ENCODE data around the gene RFX2. TPM values are rescaled to one million over a fixed set of nuclear protein-coding genes. Genes with fewer than 3 reads are reported as not detected.
A peak's percentile ranks its signal among the peaks of the same experiment; 100 is the strongest.

RFX2 gene
- total RNA-seq, 1 experiment from 2014 or later = 3.7 TPM

GRCh38 chr19:5968431-5969373 is 141.6 kb downstream of the RFX2 start:
- Histone ChIP-seq H3K79me2 (ENCODE audit: insufficient read depth, low read length) (peaks cover 49% of the 10 kb centered on the region; the same call in 1 of the 2 replicates), H3K4ac (ENCODE audit: low read depth, low read length) (no peak overlapping the region), H3K4me2 (ENCODE audit: insufficient read depth, insufficient read length, low read length) (no peak overlapping the region), H3K9ac (ENCODE audit: extremely low read depth, insufficient read length, low read length) (no peak overlapping the region), H3K14ac (ENCODE audit: insufficient read depth, low read length) (peak overlapping the region; percentile 54; the same call in 1 of the 2 replicates), H3K4me1 (ENCODE audit: insufficient read depth, low read length) (no peaks in the 10 kb centered on the region; the same call in 1 of the 2 replicates), H3T11ph (ENCODE audit: low read length) (no peak overlapping the region), H4K20me1 (ENCODE audit: control insufficient read depth, insufficient read depth, insufficient read length) (peaks cover 5% of the 10 kb centered on the region), H3K27ac (ENCODE audit: insufficient read length, low read depth, low read length) (peak overlapping the region; percentile 30), H3K56ac (ENCODE audit: insufficient read length, low read depth, low read length) (no peak overlapping the region), H3K23me2 (ENCODE audit: insufficient read length, low read depth, low read length, poor library complexity, severe bottlenecking) (no peaks in the 10 kb centered on the region), H3K79me1 (ENCODE audit: insufficient read depth, low read depth, low read length, poor library complexity, severe bottlenecking) (peaks cover 21% of the 10 kb centered on the region), H3K18ac (ENCODE audit: insufficient read length, low read depth, low read length) (peak overlapping the region; percentile 9), H3K27me3 (ENCODE audit: insufficient read depth, low read length) (no peaks in the 10 kb centered on the region), H4K5ac (ENCODE audit: insufficient read length, low read depth, low read length) (no peak overlapping the region), H2AFZ (ENCODE audit: low read length) (no peak overlapping the region), H4K91ac (ENCODE audit: insufficient read length, low read depth, low read length) (peak overlapping the region; percentile 65), H2BK20ac (ENCODE audit: low read depth, low read length, poor library complexity, severe bottlenecking) (no peak overlapping the region), H4K8ac (replicated peaks; ENCODE audit: insufficient read length, low read depth, low read length) (no peak overlapping the region), H2BK120ac (ENCODE audit: low read depth, low read length, poor library complexity, severe bottlenecking) (no peak overlapping the region), H2AK5ac (ENCODE audit: insufficient read length, low read length) (no peak overlapping the region), H3K9me3 (ENCODE audit: control insufficient read depth, low read depth, low read length) (no peaks in the 10 kb centered on the region), H3K23ac (ENCODE audit: insufficient read length, low read depth, low read length) (no peak overlapping the region), H2BK15ac (ENCODE audit: low read depth, low read length) (no peak overlapping the region), H2BK5ac (ENCODE audit: insufficient read length, low read length) (no peak overlapping the region), H2BK12ac (ENCODE audit: insufficient read length, low read depth, low read length) (no peak overlapping the region)
- no peaks in the 10 kb centered on the region for H3K9me3 Mint-ChIP-seq
- H3K27ac Mint-ChIP-seq = peak overlapping the region; percentile 69 to 99 (median 96)
- TF ChIP-seq CTCF (conservative IDR thresholded peaks at IDR 0.05) = no peak
- WGBS (ENCODE audit: extremely low coverage, insufficient read length, low lambda C conversion rate) = no CpG with 5 or more reads among the region's 18 CpGs
- peak; percentile 75 for DNase-seq
- H3K36me3 Mint-ChIP-seq (ENCODE audit: insufficient read depth in 1 of 3, low read depth in 3 of 3) = peaks cover 0 to 18% (median 2%) of the 10 kb centered on the region in 3 experiments; a peak in 4 of 7 replicates
- H3K4me1 Mint-ChIP-seq = peaks cover 25 to 35% of the 10 kb centered on the region in 2 experiments
- H3K27me3 Mint-ChIP-seq (ENCODE audit: low read depth) = no peaks in the 10 kb centered on the region
- H3K4me3 Mint-ChIP-seq = no peak overlapping the region; a peak in 1 of 5 replicates
